Activated CD8-positive, alpha-beta memory T cell treated with anti-CD3 and anti-CD28 coated beads for 48 hours (primary cell): ENCODE measurements around the gene ONECUT3.

Experiments used
- DNase-seq, 3 experiments: peaks; one replicate each; pipeline ENCODE4 v3.0.0-alpha.2; 2020; ENCODE audit warnings: low read depth in 2 of 3, low spot score in 2 of 3

ONECUT3 gene

GRCh38 chr19:1767464-1767933 is 14.2 kb downstream of the ONECUT3 start:
- peak in 2 of 3 experiments; percentile 45 to 51 for DNase-seq

DNA sequence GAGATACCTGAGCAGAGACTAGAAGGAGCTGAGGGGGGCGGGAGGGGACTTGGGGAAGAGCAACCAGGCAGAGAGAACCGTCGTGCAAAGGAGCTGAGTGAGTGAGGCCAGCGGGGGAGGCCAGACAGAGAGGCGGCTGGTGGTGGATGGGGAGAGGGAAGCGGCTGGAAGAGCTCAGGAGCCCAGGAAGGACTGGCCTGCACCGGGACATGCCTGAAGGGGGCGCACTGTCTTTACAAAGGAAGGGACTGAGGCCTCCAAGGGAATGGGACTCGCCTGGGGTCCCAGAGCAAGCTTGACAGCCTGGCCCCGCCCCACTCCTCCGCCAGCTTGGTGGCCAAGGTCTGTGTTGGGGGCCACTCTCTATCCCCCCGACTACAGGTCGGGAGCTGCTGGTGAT is 14.9 kb downstream of the ONECUT3 start:
- no peak for DNase-seq

DNA sequence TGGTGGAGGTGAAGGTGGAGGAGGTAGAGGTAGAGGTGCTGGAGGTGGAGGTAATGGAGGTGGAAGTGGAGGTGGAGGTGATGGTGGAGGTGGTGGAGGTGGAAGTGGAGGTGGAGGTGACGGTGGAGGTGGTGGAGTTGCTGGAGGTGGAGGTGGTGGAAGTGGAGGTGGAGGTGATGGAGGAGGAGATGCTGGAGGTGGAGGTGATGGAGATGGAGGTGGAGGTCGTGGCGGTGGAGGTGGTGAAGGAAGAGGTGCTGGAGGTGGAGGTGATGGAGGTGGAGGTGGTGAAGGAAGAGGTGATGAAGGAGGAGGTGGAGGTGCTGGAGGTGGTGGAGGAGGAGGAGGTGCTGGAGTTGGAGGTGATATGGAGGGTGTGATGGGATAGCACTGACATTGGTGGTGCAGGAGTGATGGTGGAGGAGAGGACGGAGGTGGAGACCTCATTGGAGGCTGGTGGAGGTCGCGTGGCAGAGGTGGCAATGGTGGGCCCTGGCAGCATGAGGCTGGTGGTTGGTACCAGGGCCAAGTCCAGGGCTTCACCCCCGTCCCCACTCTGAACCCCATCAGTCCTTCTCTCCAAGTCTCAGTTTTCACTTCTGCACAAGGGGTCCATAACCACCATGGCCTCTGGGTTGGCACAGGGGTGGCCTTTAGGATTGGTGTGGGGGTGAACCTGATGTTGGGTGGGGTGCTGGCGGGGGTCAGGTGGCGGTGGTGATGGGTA is 15.8 kb downstream of the ONECUT3 start:
- no peak for DNase-seq

- DNase-seq = no peak
These were observed 16.3 kb downstream of the ONECUT3 start for GRCh38 chr19:1769645-1769985.

GRCh38 chr19:1770866-1771576 is 17.7 kb downstream of the ONECUT3 start:
- DNase-seq = no peak

DNA sequence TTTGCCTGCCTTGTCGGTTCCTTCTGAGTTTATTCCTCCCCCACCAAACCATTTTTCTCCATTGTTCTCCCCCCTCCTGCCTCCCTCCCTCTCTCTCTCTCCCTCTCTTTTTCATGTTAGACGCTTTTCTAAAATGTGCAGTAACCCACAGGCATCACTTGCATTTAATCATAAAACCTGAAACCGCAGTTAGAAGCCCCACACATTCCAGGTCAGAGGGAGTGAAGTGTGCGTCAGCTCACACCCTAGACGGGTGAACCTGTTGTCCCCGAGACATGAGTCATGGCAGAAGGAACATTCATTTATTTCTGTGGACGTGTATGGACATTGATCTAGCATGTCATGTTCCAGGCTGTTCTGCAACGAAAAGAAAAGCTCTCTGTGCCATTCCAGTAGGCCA is 19.9 kb downstream of the ONECUT3 start:
- no peak for DNase-seq

GRCh38 chr19:1774989-1775772 is 21.9 kb downstream of the ONECUT3 start:
- no peak for DNase-seq

- DNase-seq = no peak
These were observed 22.8 kb downstream of the ONECUT3 start for GRCh38 chr19:1775951-1776605.

- DNase-seq = no peak
These were observed 23.4 kb downstream of the ONECUT3 start for GRCh38 chr19:1776606-1777147.

DNA sequence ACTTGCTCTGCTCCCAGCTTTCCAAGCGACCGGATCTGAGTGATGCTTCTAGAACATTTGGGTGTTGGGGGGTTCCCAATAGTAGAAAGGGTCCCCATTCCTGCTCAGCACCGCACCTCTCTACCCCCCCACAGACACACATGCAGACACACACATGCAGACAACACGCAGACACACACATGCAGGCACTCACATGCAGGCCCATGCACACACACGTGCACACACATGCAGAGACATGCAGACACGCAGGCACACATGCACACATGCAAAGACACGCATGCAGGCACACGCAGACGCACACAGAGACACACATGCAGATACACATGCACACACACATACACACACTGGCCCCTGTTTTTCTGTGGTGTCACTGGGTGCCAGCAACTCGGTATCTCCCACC is 23.8 kb downstream of the ONECUT3 start:
- no peak for DNase-seq

- DNase-seq = no peak
These were observed 26.3 kb downstream of the ONECUT3 start for GRCh38 chr19:1779574-1779973.

DNA sequence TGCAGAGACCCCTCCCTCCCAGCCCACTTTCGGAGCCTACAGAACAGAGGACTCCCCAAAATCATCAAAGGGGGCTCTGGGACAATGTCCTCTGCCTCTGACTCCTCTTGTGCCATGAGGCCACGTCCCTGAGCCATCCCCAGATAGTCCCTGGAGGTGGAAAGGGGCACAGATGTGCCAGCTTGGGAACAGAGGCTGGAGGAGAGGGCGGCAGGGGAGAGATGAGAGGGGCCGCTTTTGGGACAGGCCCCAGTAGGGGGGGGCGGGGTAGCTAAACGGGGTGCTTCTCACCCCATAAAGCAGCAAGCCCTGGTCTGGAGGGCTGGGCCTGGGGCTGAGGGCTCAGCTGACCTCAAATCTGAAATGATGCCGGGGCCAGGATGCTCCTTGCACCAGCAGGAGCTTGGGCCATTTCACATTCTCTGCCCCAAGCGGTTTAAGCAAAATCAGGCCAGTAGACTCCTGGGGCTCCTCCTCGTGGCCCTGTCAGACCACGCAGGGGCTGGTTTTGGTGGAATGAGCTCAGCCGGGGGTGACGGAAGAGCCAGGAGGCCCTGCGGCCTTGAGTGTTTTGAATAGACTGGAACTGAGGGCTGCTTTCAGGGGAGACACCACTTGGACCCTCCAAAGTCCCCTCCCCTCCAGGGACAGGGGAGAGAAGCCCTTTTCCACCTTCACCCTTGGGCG is 27.1 kb downstream of the ONECUT3 start:
- no peak for DNase-seq

DNA sequence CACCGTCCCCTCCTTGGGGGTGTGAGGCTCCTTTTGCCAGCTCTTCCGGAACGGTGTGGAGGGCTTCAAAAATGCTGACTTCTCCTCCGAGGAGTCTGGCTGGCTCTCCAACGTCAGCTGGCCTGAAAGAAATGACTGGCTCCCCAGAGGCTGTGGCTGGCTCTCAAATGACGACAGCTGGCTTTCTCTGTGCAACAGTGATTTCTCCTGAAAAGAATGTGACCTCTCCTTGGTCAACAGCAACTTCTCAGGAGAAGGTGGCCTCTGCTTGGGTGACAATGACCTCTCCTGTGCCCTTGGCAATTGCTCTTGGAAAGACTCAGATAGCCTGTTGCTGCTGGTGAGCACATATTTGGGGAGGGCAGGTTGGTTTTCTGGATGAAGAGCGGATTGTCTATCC is 29.2 kb downstream of the ONECUT3 start:
- no peak for DNase-seq

DNA sequence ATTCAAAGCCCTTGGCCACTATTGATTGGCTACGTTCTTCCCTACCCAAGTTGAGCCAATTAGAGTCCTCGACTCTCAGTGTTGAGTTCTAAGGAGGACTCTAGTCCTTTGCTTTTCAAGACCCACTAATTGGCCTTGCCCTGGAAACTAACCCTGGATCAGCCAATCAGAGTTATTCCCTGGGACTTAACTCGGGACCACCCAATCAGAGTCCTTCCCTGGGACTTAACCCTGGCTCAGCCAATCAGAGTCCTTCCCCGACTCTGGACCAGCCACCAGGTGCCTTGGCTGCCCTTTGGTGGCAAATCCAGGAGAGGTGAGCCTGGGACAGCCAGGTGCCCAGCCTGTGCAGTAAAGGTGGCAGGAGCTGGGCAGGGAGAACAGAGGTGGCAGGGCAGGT is 30.0 kb downstream of the ONECUT3 start:
- no peak for DNase-seq

GRCh38 chr19:1783874-1784273 is 30.6 kb downstream of the ONECUT3 start:
- DNase-seq = no peak

GRCh38 chr19:1785310-1785709 is 32.0 kb downstream of the ONECUT3 start:
- DNase-seq = no peak

- no peak for DNase-seq
These were observed 33.4 kb downstream of the ONECUT3 start for GRCh38 chr19:1786668-1787067.

DNA sequence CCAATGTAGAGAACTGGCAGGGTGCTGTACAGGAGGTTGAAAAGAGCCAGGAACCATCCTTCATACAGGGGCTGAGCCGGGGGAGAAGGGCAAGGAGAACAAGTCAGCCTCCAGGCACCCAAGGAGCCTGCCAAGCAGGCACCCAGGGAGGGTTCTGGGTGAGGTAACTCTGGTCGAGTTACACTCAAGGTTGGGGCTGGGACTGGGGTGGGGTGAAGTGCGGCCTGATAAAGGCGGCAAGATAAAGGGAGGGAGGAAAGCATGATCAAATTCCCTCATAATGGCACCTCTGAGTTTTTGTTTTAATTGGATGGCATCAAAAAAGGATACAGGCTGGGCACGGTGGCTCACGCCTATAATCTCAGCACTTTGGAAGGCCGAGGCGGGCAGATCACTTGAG is 33.8 kb downstream of the ONECUT3 start:
- no peak for DNase-seq

GRCh38 chr19:1789261-1790041 is 36.1 kb downstream of the ONECUT3 start:
- DNase-seq = no peak
